ENCODE measurements around the gene CYSTM1. TPM values are rescaled to one million over a fixed set of nuclear protein-coding genes. Genes with fewer than 3 reads are reported as not detected.

The CYSTM1 gene
- total and polyA plus RNA-seq, 2 donors (not counting 3 experiments of a cell fraction or from before 2014, with no cell fraction given): 28.9 to 41.5 TPM

DNA sequence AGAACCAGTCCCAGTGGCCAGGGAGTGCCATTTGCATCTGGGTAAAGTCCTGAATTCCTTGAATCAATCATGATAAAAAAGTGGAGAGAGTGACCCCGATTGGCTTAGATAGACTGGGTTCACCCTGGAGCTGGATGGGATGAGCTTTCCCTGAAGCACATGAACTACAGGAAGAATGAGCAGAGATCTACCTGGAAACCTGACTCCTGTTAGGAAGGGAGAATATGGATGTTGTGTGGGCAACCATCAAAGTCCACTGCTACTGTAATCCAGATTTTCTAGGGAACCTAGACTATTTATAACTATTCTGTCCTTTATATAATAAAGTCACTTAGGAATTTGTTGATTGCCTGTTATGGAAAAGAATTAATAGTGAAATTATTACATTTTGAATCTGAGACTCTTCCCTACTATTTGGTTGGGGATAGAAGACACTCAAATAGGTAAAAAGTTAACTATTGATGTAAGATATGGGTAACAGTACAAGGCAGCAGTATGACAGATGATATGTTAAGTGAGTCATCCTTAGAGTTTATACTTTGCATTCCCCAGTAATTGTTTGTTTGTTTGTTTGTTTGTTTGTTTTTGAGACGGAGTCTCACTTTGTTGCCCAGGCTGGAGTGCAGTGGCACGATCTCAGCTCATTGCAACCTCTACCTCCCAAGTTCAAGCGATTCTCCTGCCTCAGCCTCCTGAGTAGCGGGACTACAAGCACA is 17.9 kb downstream of the CYSTM1 start:
- POLR2A ChIA-PET: no interaction called here

More for the DNA sequence above, 17.9 kb downstream of the CYSTM1 start:
- no peak for DNase-seq (ENCODE audit: low read depth, low spot score)
- Histone ChIP-seq H2AFZ (ENCODE audit: low read depth, low read length) (no peak overlapping the region), H3K36me3 (ENCODE audit: control insufficient read depth in 2 of 2, extremely low read depth in 1 of 2, insufficient read depth in 2 of 2, low read length in 2 of 2) (no peaks in the 10 kb centered on the region), H4K20me1 (replicated peaks; ENCODE audit: control insufficient read depth, extremely low read depth, insufficient read depth, low read length) (no peaks in the 10 kb centered on the region), H3K79me2 (ENCODE audit: control insufficient read depth, insufficient read depth, low read length) (no peaks in the 10 kb centered on the region), H3K9ac (replicated peaks; ENCODE audit: extremely low read depth, insufficient read depth, low read length) (no peak overlapping the region), H3K9me3 (replicated peaks; ENCODE audit: control insufficient read depth, insufficient read depth, low read length) (no peaks in the 10 kb centered on the region), H3K4me3 (replicated peaks in 1 of 3; ENCODE audit: insufficient read depth in 1 of 3, low read depth in 1 of 3, low read length in 3 of 3) (no peak overlapping the region), H3K9me1 (replicated peaks; ENCODE audit: control insufficient read depth, extremely low read depth, insufficient read depth, low read length) (no peaks in the 10 kb centered on the region), H3K4me1 (ENCODE audit: control insufficient read depth, extremely low read depth, insufficient read depth, low read length) (peaks cover 8% of the 10 kb centered on the region), H3K27me3 (ENCODE audit: control insufficient read depth in 2 of 2, insufficient read depth in 2 of 2, low read length in 2 of 2) (no peaks in the 10 kb centered on the region), H3K4me2 (ENCODE audit: insufficient read depth, low read length) (no peak overlapping the region), H3K27ac (ENCODE audit: insufficient read depth, low read depth, low read length) (no peak overlapping the region)
- no TSS peak for BruUV-seq (replicated peaks)
- TF ChIP-seq JUN (IDR thresholded peaks at IDR 0.05; ENCODE audit: borderline replicate concordance, insufficient read depth, insufficient read length, low read depth): no peak
- TF ChIP-seq, protein P1, sequence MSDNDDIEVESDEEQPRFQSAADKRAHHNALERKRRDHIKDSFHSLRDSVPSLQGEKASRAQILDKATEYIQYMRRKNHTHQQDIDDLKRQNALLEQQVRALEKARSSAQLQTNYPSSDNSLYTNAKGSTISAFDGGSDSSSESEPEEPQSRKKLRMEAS (IDR thresholded peaks at IDR 0.05; ENCODE audit: insufficient read depth, insufficient read length): no peak
- no peak for TF ChIP-seq POLR2A (IDR thresholded peaks at IDR 0.05; ENCODE audit: low read depth, low read length)
- TF ChIP-seq EZH2 (IDR thresholded peaks at IDR 0.05; ENCODE audit: borderline replicate concordance, low read depth, low read length, severe bottlenecking): no peak
- TF ChIP-seq GATA2 (IDR thresholded peaks at IDR 0.05; ENCODE audit: insufficient read depth, insufficient read length, low read depth, low read length): no peak
- TF ChIP-seq, protein P2, sequence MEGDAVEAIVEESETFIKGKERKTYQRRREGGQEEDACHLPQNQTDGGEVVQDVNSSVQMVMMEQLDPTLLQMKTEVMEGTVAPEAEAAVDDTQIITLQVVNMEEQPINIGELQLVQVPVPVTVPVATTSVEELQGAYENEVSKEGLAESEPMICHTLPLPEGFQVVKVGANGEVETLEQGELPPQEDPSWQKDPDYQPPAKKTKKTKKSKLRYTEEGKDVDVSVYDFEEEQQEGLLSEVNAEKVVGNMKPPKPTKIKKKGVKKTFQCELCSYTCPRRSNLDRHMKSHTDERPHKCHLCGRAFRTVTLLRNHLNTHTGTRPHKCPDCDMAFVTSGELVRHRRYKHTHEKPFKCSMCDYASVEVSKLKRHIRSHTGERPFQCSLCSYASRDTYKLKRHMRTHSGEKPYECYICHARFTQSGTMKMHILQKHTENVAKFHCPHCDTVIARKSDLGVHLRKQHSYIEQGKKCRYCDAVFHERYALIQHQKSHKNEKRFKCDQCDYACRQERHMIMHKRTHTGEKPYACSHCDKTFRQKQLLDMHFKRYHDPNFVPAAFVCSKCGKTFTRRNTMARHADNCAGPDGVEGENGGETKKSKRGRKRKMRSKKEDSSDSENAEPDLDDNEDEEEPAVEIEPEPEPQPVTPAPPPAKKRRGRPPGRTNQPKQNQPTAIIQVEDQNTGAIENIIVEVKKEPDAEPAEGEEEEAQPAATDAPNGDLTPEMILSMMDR (IDR thresholded peaks at IDR 0.05; ENCODE audit: extremely low read depth in 1 of 2, insufficient read depth in 1 of 2, low read depth in 1 of 2, low read length in 2 of 2): no peak
- TF ChIP-seq POLR2AphosphoS5 (IDR thresholded peaks at IDR 0.05; ENCODE audit: insufficient read depth, low read depth, low read length): no peak
- no peak for TF ChIP-seq FOS (IDR thresholded peaks at IDR 0.05; ENCODE audit: borderline replicate concordance, insufficient read depth, low read length)
- no peak for TF ChIP-seq MYC (IDR thresholded peaks at IDR 0.05; ENCODE audit: low read depth, low read length)
- FAIRE-seq: no peak
- intact Hi-C loops (cut with micrococcal nuclease) (no loop called here), dilution Hi-C loops (cut with MboI; ENCODE audit: extremely low pct_ligation_motif_present, low sequenced_read_pairs) (no loop called here)
- CTCF ChIA-PET: no interaction called here
